COLO668 (cell line): ENCODE data around the gene STRADB.
"Not testable (repeated sequence)": the region's sequence is repeated elsewhere in the genome, so short reads cannot be mapped to it uniquely, and the experiment has no call there.

Experiments used
- DNase-seq: peaks from one replicate; lab custom pipeline; 2025; ENCODE audit not compliant: unreplicated experiment; lab: John Stamatoyannopoulos, UW

The STRADB gene, protein sequence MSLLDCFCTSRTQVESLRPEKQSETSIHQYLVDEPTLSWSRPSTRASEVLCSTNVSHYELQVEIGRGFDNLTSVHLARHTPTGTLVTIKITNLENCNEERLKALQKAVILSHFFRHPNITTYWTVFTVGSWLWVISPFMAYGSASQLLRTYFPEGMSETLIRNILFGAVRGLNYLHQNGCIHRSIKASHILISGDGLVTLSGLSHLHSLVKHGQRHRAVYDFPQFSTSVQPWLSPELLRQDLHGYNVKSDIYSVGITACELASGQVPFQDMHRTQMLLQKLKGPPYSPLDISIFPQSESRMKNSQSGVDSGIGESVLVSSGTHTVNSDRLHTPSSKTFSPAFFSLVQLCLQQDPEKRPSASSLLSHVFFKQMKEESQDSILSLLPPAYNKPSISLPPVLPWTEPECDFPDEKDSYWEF

DNA sequence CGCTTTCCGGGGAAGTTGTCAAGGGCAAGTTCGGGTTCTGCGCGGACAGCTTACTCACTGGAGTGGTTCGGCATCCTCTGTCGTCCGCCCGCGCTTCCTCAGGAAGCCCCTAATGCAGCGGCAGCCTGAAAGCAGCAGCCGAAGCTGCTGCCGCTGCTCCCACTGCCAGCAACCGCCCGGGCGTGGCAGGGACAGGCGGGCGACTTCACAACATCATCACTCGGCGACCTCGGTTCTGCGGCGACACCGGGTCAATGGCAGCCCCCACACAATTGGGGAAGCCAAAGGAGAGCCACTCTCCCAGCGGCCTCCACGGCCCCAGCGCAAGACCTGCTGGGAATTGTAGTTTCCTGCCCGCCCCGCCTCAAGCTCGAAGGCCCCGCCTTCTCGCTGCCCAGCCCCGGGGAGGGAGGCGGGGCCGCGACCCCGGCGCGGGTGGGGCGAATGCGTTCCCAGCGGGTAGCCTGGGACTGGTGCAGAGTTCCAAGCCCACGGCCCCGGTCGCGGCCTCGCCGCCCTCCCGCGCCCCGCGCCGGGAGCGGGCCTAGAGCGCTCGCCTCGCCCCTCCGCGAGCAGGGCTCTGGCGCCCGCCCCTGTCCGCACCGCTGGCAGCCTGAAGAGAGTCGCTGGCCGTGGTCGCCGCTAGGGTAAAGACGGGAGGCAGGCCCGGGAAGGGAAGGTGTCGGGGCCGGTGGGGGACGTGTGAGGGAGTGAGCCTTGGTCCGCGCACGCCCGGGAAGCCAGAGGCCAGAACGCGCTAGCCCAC is at the start of gene STRADB, which contains the start of gene TRAK2:
TSS of gene STRADB (plus strand) at position 449 of the 766 bp plus-strand sequence. CDS start 3,101 bp downstream, outside the sequence.
TSS of gene TRAK2 (minus strand) at position 167 of the 766 bp plus-strand sequence. CDS start 30,951 bp downstream, outside the sequence.
- peak; percentile 93 for DNase-seq

DNA sequence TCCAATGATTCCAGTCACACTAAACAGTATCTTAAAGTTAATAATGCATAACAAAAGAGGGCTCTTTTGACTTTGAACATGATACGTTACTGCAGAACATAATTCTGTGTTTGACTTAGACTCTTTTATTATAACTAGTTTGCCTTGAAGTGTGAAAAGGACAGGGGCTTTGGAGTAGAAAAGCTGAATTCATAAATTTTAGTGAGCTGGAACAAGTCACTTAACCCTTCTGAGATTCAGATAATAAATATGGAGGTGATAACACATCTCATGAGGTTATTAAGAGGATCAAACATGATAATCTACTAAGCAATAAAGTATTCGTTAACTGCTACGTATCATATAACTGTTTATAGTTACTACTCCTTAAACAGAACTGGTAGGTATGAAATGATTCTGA is 49.7 kb upstream of the STRADB start:
- DNase-seq: no peak

DNA sequence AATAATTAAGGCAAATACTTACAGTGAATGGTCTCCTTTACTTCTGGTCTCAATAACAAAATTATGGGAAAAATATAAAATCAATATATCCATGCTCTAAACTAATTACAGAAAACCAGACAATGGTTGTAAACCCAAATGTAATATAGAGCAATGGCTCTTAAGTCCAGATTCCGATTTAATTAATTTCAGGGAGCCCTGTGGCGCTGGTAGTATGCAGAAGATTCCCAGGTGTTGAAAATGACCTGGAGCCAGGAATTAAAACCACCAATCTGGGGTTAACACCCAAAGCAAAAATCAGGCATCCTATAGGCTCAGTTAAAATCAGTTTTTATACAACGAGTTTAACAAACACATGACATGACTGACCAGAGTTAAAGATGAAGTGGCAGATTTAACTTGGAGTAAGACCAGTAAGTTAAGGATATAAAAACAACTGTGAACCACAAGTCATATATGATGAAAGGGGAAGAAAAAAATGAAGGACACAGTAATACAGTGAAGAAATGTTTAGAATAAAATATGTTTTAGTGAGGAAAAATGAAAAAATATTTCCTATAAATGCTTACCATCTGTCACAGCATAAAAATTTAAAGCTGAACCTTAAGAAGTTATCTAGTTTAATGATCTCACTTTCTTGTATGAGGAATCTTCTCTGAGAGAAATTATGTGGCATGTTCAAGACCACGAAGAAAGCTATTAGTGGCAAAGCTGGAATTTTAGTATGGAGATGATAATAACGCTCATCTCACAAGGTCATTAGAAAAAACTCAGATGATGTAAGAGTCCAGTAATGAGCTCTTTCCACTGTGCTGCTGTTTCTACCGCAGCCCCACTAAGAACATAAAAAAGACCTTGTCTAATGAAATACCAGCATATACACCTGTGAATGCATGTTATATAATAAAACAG is 48.6 kb upstream of the STRADB start:
- no peak for DNase-seq

DNA sequence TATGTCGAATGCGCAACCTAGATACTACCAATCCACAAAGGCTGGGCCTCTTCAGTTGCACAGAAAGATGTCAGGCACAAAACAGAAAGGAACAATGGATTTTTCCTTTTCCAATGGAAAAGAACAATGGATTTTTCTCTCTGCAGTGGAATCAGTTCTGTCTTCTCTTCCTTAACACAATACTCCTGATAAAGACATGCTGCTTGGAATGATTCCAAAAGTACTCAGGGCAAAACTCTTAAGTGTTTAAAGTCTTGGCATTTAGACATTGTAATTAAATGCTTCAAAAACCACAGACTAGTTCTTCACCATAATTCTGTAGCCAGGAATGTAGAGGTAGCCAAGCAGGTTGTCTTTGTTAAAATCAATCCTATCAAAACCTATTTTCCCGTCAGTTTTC is 47.7 kb upstream of the STRADB start:
- no peak for DNase-seq

DNA sequence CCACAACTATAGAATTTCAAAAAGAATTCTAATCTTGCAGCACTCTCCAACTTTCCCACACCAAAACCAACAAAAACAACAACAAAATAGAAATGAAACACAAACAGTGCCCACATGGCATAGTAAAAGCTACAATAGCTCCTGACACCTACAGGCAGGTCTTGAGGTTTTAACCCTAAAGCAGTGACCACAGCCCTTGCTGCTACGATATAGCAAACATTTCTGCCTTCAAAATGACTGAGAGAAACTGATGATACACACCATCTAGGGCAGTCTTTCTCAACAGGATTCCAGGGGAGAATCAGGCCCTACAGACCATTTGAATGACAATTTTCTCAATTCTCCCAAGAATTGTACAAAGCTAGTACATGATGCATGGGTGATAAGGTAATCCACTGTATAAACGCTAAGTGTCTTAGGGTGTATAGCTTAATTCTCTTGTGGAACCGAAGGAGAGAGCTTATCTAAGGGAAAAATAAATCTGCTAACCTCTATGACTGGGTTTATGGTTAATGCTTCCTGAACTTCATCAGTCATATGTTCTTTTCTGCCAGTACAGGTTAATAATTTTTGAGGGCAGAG is 46.8 kb upstream of the STRADB start:
- DNase-seq: no peak

DNA sequence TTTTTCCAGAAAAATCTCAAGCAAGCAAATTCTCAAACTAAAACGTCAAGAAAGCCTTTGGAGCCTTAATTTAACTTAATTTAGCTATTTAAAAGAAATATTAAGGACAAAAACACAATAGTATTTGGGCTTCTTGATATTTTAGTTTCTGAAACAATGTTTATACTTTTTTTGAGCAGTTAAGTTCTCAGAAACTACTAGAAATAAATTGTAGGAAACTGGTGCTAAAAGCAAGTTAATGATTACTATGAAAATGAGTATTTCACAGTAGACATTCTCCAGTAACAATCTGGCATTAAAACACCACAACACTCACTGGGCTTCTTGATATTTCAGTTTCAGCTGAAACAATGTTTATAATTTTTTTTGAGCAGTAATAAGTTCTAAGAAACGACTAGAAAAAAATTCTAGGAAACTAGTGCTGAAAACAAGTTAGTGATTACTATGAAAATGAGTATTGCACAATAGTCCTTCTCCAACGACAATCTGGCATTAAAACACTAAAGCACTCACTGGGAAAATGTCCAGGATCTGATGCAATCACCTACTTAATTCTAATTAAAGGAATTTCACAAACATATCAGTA is 45.4 kb upstream of the STRADB start:
- DNase-seq: no peak

DNA sequence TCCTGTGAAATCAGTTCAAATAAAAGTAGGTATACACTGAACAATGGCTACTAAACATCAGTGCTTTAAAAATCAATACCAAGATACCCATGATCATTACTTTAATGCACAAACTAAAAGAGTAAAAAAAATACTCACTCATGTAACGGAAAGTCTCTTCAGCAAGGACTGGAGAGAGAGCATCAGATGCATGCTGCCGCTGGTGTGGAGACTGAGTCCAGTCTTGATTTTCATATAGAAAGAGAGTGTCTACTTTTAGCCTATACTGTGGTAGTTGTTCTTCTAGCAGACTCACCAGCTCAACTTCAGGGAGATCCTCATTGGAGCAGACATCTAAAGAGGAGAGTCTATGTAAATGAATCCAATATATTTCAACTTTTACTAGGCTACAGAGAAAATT is 44.3 kb upstream of the STRADB start:
- no peak for DNase-seq

DNA sequence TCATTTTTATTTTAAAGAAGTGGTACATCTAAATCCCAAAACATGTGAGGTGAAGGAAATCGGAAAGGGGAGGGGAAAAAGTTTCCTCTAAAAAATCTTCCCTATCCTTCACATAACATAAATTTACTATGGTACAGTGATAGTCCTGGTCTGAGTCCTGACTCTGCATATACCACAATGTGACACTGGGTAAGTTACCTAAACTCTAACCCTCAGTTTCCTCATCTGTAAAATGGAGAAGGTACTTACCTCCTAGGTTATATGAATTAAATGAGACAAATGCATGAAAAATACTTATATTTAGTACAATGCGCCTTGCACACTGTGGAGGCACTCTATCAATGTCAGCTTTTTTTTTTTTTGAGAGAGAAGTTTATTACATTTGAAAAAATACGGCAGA is 42.6 kb upstream of the STRADB start:
- no peak for DNase-seq

DNA sequence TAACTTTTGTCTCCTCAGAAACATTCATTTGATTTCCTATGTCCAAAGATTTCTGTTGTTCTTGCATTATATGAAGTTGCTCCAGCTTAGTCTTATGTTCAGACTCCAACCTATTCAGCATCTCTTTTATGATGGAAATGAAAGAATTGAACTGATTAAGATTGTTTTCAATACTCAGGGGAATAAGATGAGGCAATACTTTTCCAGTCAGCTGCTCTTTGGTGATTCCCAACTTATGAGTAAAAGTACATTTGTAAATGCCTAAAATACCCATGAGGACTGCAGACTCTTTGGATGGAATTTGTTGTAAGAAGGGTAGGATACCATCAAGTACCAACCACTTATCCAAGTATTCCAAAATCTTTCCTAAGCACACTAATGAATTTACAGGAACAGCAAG is 40.1 kb upstream of the STRADB start:
- DNase-seq: no peak

DNA sequence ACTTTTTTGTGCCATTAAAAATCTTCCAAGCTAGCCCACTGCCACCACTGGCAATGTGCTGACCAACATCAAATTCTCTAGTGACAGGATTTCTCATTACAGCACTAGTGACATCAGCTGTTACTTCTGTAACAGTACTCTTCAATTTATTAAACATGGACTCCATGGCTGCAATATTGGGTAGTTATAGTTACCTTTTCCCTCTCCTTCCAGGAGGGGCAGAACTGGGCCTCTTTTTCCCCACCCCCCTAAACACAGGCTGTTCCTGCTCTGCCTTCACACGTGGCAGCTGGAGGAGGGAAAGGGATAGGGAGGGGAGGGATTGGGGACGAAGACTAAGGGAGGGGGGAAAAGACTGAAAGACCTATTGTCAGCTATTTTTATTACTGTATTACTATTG is 38.4 kb upstream of the STRADB start:
- DNase-seq: no peak

DNA sequence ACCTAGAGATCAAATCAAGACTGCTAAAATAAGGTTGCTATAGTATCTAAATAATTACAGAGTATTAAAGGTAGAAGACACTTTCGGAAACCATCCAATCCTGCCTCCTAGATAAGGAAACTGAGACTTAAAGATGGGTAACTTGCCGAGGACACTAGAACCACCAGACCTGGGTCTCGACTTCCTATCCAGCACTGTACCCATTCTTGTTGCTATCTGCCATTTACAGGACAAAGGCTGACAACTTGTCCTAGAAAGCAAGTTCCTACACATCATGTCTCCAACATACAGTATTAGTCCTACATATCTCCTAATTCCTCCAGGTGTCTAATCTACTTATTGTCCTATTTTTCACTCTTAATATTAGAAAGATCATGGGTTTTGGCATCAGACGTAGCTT is 38.0 kb upstream of the STRADB start:
- no peak for DNase-seq

DNA sequence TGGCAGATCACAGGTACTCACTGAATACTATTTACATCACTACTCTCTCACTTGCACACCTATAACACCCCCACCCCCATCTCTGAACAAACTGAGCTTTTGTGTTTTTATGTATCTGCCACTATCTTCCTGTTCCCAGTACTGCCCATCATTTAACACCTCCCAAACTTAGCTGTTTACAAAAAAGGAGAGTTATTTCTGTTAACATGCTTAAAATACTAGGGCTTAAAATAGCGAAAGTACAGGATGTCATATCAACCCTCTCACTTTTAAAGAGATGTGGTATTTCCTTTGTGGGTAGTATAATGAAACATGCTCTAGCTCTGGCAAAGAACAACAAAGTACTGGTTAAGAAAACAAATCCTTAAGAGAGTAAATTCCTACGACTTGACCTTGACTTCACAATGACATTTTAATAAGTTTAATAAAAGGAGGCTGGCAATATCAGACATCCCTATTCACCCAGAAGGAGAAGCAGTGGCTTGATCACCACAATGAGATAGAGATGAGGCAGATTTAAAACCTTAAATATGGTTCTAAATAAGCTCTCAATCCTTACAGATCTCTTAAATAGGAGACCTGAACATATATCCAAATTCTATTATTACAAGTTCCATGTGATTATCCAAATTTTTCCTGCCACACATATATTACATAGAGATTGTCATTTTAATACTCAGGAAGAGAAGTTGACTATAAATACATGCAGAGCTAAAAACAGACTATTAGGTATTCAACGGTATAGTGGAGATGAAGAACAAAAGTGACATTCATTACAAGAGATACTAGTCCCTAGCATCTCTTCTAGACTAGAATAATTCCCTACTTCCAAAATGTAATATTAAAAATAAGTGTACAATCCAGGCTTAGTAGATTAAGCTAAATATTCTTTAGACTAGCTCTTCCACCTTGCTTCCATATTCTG is 37.2 kb upstream of the STRADB start:
- DNase-seq: no peak

DNA sequence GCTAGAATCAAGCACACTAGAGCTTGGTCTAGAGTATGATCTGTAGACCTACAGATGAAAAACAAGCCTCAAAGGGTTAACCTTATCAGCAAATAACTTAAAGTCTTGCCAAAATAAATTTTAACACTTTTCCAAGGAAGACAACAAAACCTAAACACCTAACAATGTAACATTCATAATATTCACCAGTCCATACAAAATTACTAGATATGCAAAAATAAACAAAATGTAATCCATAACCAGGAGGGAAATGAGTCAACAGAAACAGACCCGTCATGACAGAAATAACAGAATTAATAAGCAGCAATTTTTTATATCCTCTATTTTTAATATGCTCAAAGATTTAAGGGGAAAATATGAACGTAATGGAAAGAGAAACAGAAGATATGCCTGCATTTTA is 36.4 kb upstream of the STRADB start:
- no peak for DNase-seq

DNA sequence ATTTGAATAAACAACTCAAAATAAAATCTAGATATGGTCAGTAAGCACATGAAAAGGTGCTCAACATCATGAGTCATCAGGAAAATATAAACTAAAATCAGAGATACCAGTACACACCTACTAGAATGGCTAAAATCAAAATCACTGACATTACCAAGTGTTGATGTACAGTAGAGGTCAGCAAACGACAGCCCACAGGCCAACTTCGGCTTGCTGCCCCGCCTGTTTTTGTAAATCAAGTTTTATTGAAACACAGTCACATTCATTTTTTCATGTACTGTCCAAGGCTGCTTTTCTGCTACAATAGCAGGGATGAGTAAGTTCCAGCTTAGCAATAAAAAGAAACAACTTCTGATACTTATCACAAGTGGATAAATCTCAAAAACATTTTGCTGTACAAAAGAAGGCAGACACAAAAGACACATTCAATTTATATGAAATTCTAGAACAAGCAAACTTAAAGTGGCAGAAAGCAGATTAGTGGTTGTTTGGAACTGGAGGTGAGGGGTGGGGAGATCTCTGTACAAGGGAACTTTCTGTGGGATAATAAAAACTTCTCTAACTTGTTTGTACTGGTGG is 32.4 kb upstream of the STRADB start:
- DNase-seq: no peak

DNA sequence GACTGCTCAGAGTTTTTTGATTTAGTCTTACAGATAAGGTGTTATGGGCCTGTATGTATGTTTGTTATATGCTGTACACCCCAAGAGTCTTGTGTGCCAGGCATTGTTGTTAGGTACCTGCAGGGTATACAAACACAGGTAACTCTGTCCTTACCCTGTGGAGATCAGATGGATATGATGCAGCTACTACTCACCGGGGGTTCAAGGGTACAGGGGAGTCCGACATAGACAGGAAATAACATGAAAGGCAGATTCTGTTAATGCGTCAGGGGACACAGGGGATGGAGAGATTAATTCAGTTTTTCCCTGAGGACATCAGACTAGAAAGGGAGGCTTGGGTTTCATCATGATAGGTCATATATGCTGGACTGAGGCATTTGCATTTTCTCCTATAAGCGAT is 31.6 kb upstream of the STRADB start:
- DNase-seq: no peak

DNA sequence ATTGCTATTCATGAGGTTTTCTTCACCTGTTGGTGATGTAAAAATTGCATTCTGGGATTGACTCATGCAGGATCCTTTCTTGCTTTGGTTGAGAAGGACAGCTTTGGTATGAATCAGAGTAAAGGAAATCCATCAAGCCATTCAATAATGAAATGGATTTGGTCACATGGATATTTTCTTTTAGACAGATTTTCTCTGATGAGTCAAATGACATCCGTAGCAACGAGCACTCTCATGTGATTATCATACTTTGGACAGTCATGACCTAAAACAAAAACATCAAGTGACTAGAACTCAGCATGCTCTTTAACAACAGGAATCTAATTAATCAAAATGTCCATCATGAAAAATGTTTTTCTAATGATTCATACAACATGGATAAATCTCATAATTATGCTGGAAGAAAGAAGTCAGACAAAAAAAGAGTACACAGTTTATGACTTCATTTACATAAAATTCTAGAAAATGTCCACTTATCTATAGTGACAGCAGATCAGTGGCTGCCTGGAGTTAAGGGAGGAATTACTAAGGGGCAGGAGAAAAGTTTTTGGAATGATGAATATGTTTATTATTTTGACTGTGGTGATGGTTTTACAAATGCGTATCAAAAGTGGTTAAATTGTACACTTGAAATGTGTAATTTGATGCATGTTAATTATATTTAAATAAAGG is 31.0 kb upstream of the STRADB start:
- no peak for DNase-seq

DNA sequence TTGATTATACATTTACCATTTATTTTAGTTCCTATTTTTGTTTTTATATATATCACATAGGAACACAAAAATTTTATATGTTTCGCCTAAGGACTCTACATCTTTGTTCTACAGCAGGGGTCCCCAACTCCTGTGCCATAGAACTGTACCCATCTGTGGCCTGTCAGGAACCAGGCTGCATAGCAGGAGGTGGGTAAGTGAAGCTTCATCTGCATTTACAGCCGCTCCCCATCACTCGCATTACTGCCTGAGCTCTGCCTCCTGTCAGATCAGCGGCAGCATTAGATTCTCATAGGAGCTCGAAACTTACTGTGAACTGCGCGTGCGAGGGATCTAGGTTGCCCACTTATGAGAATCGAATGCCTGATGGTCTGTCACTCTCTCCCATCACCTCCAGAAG is 25.6 kb upstream of the STRADB start:
- DNase-seq: no peak

DNA sequence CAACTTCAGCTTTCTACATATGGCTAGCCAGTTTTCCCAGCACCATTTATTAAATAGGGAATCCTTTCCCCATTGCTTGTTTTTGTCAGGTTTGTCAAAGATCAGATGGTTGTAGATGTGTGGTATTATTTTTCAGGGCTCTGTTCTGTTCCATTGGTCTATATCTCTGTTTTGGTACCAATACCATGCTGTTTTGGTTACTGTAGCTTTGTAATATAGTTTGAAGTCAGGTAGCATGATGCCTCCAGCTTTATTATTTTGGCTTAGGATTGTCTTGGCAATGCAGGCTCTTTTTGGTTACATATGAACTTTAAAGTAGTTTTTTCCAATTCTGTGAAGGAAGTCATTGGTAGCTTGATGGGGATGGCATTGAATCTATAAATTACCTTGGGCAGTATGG is 23.2 kb upstream of the STRADB start:
- not testable (repeated sequence) for DNase-seq
